ENCODE measurements around the gene CRABP2.
A peak's percentile ranks its signal among the peaks of the same experiment; 100 is the strongest.

The CRABP2 gene

GRCh38 chr1:156654700-156655099 lies 50.7 kb downstream of the CRABP2 start:
- no peak for DNase-seq (ENCODE audit: low spot score)

GRCh38 chr1:156652992-156653355 lies 52.4 kb downstream of the CRABP2 start:
- DNase-seq (ENCODE audit: low spot score), result no peak

- peak; percentile 79 for DNase-seq (ENCODE audit: low spot score)
Observed at GRCh38 chr1:156652131-156652991, 53.0 kb downstream of the CRABP2 start.
